ENCODE results near the gene NAGK.
"Not testable (repeated sequence)": the region's sequence is repeated elsewhere in the genome, so short reads cannot be mapped to it uniquely, and the experiment has no call there.

- TF ChIP-seq CTCF (IDR thresholded peaks at IDR 0.05); EZH2 (IDR thresholded peaks at IDR 0.05; ENCODE audit: borderline replicate concordance, insufficient read depth, low read depth, low read length, poor library complexity, severe bottlenecking): not testable (repeated sequence)
These were observed 17.0 kb downstream of the NAGK start for GRCh38 chr2:71085325-71086003.
